GM21529 (cell line): ENCODE data around the gene OPN5.
A peak's percentile ranks its signal among the peaks of the same experiment; 100 is the strongest.
"Not testable (repeated sequence)": the region's sequence is repeated elsewhere in the genome, so short reads cannot be mapped to it uniquely, and the experiment has no call there.

Experiments
- ATAC-seq: cut with Tn5 transposase; IDR thresholded peaks from one replicate; pipeline ENCODE4 v1.9.1; 2021; ENCODE audit not compliant: unreplicated experiment

The OPN5 gene, protein sequence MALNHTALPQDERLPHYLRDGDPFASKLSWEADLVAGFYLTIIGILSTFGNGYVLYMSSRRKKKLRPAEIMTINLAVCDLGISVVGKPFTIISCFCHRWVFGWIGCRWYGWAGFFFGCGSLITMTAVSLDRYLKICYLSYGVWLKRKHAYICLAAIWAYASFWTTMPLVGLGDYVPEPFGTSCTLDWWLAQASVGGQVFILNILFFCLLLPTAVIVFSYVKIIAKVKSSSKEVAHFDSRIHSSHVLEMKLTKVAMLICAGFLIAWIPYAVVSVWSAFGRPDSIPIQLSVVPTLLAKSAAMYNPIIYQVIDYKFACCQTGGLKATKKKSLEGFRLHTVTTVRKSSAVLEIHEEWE

GRCh38 chr6:47781732-47782131 is at the start of gene OPN5:
OPN5 (plus strand) TSS chr6:47782032; CDS start chr6:47782067, 35 bp downstream.
- no peak for ATAC-seq

- peak; percentile 84 for ATAC-seq
Observed at GRCh38 chr6:47733879-47734558, 47.8 kb upstream of the OPN5 start.

GRCh38 chr6:47734831-47735481 is 46.9 kb upstream of the OPN5 start:
- ATAC-seq, result no peak

DNA sequence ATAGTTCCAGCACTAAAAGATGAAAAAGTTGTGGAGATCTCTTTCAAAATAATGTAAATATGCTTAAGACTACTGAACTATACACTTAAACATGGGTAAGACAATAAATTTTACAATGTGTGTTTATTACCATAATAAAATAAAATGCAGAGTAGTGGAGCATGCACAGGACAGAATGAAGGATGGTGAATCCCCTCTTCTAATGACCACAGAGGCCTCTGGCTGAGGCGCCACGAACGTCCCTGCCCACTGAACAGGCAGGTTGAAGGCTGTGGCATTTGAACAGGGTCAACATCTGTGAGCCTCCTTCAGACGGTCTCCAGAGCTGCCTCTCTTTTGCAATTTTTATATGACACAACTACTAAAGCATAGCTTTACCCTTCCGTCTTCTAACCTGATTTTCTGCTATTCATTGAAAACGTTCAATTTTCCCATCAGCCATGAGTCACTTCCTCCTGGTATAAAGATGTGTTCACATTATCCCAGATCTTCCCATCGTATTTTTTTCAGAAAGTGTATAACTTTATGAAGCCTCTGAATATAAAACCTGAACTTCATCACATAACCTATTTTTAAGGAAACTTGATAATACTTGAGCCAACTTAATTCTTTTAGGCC is 45.6 kb upstream of the OPN5 start:
- no peak for ATAC-seq

DNA sequence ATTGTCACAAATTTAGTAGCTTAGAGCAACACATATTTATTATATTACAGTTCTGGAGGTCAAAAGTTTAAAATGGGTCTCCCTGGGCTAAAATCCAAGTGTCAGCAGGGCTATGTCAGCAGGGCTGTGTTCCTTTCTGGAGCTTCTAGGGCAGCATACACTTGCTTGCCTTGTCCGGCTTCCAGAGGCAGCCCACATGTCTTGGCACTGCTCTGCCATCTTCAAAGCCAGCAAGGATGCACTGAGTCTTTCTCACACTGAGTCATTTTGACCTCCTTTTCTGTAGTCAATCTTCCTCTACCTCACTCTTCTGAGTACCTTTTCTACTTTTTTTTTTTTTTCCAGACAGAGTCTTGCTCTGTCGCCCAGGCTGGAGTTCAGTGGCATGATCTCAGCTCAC is 44.4 kb upstream of the OPN5 start:
- no peak for ATAC-seq

DNA sequence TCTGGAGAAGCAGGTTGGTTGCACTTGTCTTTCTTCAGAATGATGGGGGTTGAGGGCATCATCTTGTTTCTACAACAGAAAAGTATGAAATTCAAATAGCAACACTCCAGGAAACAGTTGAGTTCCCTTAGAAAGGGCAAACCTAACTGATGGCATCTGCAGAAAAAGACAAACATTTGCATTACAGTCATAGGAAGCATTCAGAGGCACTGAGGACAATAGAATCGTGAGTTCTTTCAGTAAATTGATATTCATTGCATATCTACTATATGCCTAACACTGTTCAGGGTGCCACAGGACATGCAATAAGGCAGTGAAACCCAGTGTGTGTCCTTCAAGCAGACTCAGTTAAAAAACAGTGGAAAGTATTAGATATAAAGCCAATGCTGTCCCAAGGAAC is 41.1 kb upstream of the OPN5 start:
- ATAC-seq, result no peak

DNA sequence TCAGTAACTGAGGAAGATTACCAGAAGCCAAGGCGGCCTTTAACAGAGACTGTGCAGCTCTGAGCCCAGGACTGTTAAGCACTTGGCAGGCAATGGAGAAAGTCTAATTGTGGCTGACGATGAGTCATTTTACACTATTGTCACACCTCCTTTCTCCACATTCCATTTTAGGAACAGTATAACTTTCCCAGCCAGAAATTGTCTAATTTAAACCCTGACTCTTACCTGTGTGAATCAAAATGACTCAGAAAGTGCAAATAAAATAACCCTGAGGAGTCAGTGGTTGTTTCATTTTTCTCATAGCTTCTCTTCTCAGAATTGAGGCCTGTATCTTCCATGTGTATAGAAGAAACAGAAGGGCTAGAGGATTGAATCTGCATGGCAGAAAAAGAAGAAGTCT is 40.0 kb upstream of the OPN5 start:
- peak; percentile 78 for ATAC-seq

GRCh38 chr6:47743744-47744143 is 38.1 kb upstream of the OPN5 start:
- no peak for ATAC-seq

GRCh38 chr6:47745269-47745668 is 36.6 kb upstream of the OPN5 start:
- ATAC-seq, result not testable (repeated sequence)

GRCh38 chr6:47749757-47750156 is 32.1 kb upstream of the OPN5 start:
- ATAC-seq, result no peak

GRCh38 chr6:47752801-47753200 is 29.0 kb upstream of the OPN5 start:
- ATAC-seq, result no peak

DNA sequence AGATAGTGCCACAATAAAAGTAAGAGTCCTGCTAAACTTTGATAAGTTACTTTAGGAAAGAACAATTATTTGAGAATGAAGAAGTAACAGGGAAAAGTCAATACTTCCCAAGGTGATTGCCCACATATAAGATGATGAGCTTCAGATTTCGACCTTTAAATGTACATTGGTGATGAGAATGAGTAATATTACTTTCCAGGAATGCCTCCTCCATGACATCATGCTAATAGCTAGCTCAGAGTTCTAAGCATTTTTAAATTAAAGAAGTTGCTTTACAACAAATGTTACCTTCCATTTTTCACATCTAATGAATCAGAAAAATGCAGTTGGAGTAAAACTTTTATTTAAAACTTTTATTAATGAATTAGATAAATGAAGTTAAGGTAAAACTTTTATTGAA is 22.5 kb upstream of the OPN5 start:
- ATAC-seq, result no peak

- no peak for ATAC-seq
Observed at GRCh38 chr6:47762502-47762901, 19.3 kb upstream of the OPN5 start.

DNA sequence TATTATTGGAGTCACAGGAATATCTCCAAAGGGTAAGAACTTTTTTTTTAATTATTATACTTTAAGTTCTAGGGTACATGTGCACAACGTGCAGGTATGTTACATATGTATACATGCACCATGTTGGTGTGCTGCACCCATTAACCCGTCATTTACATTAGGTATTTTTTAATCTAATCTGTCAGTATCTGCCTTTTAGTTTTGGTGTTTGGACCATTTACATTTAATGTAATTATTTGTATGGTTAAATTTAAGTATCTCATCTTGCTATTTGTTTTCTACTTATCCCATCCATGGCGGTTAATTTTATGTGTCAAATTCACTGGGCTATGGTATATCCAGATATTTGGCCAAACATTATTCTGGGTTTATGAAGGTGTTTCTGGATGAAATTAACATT is 15.4 kb upstream of the OPN5 start:
- ATAC-seq, result no peak

DNA sequence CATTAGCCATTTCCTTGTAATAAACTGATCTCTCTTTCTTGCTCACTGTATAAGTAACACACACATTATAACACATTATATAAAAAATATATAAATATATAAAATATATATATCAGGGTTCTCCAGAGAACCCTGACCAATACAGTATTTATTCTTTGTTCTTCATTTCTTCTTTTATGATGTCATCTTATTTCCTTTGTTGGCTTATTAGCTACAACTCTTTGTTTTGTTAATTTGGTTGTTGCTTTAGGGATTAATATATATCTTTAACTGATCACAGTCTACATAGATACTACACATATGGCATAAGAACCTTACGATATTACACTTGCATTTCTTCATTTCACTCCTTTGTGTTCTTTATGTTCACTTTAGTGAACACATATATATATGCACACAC is 14.7 kb upstream of the OPN5 start:
- no peak for ATAC-seq

GRCh38 chr6:47769982-47770381 is 11.8 kb upstream of the OPN5 start:
- no peak for ATAC-seq

DNA sequence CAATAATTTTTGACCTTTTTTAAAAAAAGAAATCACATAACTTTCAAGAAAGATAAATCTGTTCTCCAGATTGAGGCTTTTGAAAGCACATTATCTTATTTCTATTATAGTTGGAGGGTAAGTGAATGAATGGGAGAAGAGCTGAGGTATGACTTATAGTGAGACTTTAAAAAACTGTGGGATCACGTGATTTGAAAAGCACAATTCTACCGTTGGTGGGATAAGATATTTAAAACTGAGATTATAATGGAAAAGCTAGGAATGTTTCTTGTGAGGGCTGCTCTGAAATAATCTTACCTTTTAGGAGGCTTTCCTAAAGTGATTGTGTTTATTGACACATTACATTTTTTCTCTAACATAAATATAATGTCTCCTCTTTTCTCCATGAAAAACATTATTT is 9.5 kb upstream of the OPN5 start:
- ATAC-seq, result no peak

DNA sequence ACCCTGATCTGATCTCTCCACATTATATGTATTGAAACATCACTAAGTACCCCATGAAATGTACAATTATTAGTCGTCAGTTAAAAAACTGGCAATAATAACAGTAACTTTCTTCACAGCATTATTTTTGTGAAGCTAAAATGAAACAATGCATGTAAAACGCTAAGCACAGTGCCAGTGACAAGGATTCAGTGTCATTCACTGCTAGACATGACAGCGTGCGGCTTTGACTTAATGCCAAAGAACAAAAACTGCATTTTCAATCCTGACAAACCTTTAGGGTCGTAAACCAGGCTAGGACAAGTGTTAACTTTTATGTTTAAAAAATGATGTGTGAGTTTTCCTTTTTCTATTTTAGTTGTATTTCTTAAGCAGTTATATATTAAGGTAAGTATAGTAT is 8.8 kb upstream of the OPN5 start:
- ATAC-seq, result no peak

DNA sequence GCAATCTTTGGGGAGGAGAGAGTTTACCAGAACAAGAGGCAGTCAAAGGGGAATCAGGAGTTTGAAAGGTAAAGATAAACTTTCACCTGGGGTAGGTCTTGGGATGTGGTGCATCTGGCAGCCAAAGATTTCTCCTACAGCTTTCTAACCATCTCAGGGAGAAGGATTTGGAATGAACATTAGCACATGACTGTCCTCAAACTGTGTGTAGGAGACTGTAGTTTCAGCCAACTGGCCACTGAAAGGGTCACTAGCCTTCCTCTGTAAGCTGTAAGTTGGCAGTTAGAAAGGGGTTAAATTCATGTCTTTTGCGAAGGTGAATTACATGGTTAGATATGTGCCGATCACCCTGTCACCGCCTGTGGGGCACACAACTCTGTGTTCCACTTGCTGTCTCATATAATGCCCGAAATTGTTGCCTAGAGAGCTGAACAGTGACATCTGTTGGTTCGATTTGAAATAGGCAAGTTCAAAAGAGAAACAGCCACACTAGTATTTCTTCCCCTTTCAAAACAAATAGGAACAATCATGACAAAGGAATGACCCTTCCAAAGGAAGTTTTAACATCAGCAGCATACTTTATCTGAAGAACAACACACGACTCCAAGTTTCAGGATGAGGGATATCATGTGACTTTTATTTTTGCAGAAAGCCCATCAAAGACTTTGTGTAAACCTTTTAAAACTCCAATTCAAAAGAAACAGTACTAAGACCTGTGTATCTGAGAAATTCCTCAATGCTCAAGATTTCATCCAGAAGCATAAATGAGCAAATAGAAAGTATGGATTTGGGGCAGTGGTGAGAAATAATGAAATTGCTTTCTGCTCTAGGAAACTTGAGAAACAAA is 1.1 kb upstream of the OPN5 start:
- peak; percentile 95 for ATAC-seq

GRCh38 chr6:47785182-47785581 is 3.4 kb downstream of the OPN5 start:
- no peak for ATAC-seq
